GM19023 (cell line): ENCODE results near the gene CYP3A7.
"Not testable (repeated sequence)": the region's sequence is repeated elsewhere in the genome, so short reads cannot be mapped to it uniquely, and the experiment has no call there.

Experiments used
- ATAC-seq: cut with Tn5 transposase; IDR thresholded peaks from one replicate; pipeline ENCODE4 v1.9.1; 2021; ENCODE audit warnings: mild to moderate bottlenecking, moderate library complexity; ENCODE audit not compliant: unreplicated experiment

The CYP3A7 gene

GRCh38 chr7:99709838-99710578 is 25.0 kb downstream of the CYP3A7 start:
- no peak for ATAC-seq

DNA sequence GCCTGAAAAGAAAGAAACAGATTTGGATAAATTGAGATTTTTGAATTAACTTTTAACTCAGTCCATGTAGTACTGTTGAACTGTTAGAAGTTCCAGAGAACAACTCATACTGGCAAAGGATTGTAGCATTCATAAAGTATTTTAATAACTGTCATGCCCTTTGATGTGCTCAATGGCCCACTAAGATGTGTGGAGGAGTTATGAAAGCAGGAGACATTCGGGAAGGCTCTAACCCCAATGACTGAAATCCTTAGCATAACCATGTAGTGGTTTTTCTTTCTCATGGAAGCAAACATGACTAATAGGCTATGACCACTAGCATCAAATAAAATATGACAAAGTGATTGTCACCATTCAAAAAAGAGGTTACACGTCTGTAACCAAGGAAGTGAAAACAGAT is 25.7 kb downstream of the CYP3A7 start:
- ATAC-seq = no peak

- no peak for ATAC-seq
Observed at GRCh38 chr7:99707096-99707495, 27.9 kb downstream of the CYP3A7 start.

DNA sequence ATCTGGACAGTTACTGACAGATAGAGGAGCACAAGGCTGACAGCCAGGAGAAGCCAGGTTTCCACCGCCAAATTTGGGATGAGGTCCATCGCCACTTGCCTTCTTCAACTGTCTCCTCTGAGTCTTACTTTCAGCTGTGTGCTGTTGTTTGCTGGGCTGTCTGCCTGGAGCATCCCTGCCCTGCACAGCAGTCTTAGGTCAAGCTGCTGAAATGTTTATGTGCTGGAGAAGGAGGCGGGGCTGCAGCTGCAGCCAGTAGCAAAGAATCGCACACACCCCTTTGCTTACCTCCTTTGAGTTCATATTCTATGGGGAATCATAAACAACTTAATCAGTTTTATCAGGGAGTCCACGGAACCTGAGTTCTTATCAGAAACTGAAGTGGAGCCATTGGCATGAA is 35.0 kb downstream of the CYP3A7 start:
- no peak for ATAC-seq

DNA sequence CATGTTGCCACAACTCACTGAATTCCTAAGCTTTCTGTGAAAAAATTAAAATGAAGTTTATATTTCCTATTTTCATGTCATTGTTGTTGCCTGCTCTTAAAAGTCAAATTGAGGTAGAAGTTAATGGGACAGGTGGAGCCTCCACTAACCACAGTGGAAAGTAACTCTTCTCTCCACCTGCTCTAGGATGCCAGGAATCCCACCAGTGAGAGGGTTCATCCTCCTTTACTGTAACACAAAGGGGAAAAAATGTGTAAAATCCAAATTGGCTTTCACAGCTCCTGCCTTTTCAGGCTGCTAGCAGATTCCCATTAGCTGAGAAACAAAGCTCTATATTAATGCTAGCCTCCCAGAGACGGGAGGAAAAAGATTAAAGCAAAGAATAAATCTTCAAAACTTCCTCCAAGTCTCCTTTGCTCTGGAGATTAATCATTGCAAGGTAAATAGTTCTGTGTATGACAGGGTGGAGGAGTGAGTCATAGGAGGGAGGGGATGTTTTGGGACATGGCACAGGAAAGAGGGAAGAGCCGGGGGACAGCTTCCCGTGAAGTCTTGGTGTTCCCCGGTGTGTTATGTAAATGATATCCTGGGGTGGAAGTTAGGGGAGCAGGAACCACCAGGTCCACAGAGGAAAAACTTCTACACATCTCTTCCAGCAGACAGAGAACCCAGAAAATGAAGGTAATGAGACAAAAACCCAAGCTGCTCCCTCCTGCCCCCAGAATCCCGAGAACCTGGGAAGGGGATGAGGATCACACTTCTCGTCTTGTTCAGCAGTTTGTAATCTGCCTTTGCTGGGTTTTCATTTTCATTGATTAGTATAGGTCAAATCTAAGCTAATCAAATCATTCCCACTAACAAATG is 35.9 kb downstream of the CYP3A7 start:
- not testable (repeated sequence) for ATAC-seq

DNA sequence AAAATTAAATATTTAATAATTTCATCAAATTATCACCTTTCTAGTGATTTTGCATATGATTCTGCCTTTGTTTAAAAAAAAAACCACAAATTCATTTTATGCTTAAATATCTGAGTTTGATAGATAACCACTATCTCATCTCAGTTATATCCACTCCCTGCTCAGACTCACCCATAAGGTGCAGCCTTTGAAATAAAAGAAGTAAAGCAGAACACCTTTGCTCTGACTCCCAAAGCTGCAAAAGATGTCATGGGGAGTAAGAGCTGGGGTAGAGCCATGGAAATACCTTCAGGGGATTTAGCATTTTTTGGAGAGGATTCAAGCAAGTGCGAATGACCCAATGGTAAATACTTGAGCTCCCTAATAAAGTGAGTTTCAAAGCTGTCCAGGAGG is 40.1 kb downstream of the CYP3A7 start:
- ATAC-seq = no peak

DNA sequence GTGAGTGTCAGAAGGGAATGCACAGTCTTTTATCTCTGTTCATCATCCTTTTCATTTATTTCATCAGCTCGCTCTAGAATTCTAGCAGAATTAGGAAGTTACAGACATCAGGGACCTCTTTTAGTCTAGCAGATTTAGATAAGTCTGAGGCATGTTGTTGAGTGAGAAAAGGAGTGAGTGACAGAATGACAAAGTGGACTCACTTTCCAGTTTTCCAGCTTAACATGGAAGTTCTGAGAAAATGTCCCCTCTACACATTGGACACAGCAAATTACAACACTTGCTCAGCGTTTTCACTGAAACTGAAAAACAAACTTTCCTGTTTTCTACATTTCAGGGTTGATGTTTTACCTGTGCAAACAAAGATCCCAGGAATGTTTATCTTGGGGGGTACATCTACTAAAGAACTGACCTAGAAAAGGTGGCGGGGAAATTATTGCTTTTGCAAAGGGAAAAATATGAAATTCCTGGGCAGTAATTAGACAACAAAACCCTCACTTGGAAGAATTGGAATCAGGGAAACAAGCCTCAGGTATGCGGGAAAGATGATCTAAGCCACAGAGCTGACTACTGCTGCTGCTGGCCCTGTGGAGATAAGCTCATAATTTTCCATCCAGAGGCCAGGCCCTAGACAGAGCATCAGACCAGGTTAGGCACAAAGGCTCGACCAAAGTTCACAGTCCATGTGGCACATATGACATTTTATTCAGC is 40.6 kb downstream of the CYP3A7 start:
- ATAC-seq = no peak

DNA sequence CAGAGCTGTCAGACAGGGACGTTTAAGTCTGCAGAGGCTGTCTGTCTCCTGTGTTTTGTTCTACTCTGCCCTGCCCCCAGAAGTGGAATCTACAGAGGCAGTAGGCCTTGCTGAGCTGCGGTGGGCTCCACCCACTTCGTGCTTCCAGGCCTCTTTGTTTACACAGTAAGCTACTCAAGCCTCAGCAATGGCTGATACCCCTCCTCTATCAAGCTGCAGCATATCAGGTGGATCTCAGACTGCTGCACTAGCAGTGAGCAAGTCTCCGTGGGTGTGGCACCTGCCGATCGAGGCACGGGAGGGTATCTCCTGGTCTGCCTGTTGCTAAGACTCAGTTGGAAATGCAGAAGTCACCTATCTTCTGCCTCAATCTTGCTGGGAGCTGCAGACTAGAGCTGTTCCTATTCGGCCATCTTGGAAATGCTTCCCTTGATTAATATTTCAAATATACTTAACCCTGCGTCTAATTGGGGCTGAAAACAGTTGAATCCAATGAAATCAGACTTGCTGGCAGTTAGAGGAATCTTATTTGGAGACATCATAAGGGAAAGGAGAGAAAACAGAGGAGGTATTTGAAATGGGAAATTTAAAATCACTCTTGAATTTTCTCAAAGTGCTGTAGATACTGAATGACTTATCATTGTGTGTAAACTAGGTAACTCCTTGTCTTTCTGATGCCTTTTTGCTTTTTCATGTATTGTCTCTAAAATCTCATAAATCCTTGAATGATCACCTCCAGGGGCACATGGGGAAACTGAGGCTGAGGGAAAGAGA is 41.4 kb downstream of the CYP3A7 start:
- ATAC-seq = no peak

- no peak for ATAC-seq
Observed at GRCh38 chr7:99693100-99693426, 41.9 kb downstream of the CYP3A7 start.

DNA sequence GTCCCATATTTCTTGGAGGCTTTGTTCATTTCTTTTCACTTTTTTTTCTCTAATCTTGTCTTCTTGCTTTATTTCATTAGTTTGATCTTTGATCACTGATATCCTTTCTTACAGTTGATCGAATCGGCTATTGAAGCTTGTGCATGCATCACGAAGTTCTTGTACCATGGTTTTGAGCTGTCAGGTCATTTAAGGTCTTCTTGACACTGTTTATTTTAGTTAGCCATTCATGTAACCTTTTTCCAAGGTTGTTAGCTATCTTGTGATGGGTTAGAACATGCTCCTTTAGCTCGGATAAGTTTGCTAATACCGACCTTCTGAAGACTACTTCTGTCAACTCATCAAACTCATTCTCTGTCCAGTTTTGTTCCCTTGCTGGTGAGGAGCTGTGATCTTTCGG is 42.4 kb downstream of the CYP3A7 start:
- ATAC-seq = not testable (repeated sequence)

GRCh38 chr7:99691658-99692057 is 43.3 kb downstream of the CYP3A7 start:
- ATAC-seq = not testable (repeated sequence)

GRCh38 chr7:99690918-99691317 is 44.1 kb downstream of the CYP3A7 start:
- not testable (repeated sequence) for ATAC-seq

DNA sequence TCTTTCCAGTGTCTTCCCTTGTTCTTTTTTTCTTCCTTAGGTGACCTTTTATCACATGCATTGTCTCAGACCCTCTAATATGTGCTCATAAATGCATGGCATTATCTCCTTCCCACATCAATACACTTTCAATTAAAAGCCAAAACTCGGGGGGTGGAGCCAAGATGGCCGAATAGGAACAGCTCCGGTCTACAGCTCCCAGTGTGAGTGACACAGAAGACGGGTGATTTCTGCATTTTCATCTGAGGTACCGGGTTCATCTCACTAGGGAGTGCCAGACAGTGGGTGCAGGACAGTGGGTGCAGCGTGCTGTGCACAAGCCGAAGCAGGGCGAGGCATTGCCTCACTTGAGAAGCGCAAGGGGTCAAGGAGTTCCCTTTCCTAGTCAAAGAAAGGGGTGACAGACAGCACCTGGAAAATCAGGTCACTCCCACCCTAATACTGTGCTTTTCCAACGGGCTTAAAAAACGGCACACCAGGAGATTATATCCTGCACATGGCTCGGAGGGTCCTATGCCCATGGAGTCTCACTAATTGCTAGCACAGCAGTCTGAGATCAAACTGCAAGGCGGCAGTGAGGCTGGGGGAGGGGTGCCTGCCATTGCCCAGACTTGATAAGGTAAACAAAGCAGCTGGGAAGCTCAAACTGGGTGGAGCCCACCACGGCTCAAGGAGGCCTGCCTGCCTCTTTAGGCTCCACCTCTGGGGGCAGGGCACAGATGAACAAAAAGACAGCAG is 49.0 kb downstream of the CYP3A7 start:
- not testable (repeated sequence) for ATAC-seq

DNA sequence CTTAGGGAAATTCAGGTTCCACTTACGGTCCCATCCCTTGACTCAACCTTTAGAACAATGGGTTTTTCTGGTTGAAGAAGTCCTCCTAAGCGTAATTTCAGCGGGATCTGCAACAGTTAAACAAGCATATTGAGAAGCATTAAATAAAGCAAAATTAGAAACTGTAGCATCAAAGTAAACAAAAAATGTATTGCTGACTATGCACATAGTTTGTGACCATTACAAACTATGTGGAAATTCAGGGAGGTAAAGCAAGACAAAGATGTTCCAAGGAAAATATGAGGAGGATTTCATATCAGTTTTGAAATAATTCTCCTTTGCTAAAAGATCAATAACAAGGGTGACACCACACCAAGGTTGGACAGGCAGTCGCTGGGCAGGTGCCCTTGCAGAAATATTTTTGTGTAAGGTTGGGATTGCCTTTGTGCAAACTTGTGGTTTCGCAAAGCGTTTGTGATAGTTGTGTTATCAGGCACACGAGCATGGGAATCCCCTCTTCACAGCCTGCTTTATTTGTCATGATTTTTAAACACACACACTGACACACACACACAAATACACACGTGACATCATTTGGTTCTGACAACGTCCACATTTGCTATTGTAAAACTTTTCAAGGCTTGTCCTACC is 49.8 kb downstream of the CYP3A7 start:
- ATAC-seq = no peak

- no peak for ATAC-seq
Observed at GRCh38 chr7:99679400-99680191, 55.4 kb downstream of the CYP3A7 start, which contains the start of gene CYP3A5. CYP3A5 (minus strand) TSS chr7:99679996; CDS start chr7:99679896, 100 bp downstream.

DNA sequence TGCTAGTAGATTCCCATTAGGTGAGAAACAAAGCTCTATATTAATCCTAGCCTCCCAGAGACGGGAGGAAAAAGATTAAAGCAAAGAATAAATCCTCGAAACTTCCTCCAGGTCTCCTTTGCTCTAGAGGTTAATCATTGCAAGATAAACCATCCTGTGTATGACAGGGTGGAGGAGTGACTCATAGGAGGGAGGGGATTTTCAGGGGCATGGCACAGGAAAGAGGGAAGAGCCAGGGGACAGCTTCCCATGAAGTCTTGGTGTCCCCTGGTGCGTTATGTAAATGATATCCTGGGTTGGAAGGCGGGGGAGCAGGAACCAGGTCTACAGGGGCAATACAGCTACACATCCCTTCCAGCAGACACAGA is 56.0 kb downstream of the CYP3A7 start:
- ATAC-seq = no peak

- ATAC-seq = no peak
Observed at GRCh38 chr7:99677648-99678045, 57.3 kb downstream of the CYP3A7 start.

DNA sequence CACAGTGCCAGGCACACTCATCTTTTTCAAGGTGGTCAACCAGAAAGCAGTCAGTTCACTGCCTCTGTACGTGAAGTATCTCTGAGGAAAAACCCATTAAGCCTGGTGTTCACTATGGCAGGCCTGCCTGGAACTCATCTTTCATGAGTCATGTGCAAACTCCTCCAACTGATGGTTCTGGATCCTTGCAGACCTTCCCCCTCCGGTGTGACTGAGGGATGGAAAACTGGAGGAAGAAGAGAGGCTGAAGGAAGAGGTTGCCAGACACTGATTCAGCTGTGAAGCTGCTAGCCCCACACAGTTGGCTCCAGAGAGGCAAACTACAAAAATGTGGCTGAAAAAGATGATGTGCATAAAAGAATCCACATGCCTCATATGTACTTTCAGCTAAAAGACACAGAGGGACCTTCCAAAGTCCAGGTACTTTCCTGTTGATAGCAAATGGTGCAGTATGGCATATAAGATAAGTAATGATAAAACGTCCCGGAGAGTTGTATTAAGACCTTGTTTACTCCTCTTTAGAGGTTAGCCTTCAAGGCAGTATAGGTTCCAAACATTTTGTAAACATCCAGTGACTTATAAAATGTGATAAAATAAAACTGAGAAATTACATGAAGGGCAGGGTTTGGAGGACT is 57.9 kb downstream of the CYP3A7 start:
- no peak for ATAC-seq
